HepG2 (cell line): ENCODE data around the gene TOMM22.

Experiments used
- ATF7 ChIP-seq, 2 experiments: fragments of 450-650 bp in 1 of 2; sonication (generic) in 1 of 2; formaldehyde crosslinking in 1 of 2; IDR thresholded peaks; 2 replicates each; pipeline versions ENCODE4 v1.4.0 to v1.6.1; 2016 to 2020; ENCODE audit warnings: antibody characterized with exemption in 1 of 2, mild to moderate bottlenecking in 1 of 2, missing genetic modification reagents in 1 of 2
- BRF2 ChIP-seq: sonication (generic); formaldehyde crosslinking; IDR thresholded peaks from 2 replicates; pipeline ENCODE4 v1.8.1; 2022; ENCODE audit warnings: mild to moderate bottlenecking, missing genetic modification reagents
- EP300 ChIP-seq, 3 experiments: sonication (generic) in 1 of 3; formaldehyde crosslinking in 1 of 3; IDR thresholded peaks; 2 replicates each; pipeline versions ENCODE4 v1.5.1 to v1.6.1; 2011 to 2020; ENCODE audit warnings: low read depth in 2 of 3, low read length in 2 of 3, borderline replicate concordance in 1 of 3, improper control_type of control experiment in 1 of 3, mild to moderate bottlenecking in 1 of 3, missing genetic modification reagents in 1 of 3, moderate library complexity in 1 of 3
- MXI1 ChIP-seq: IDR thresholded peaks from 3 replicates; pipeline ENCODE4 v1.6.1; 2012; ENCODE audit warnings: low read depth, low read length, inconsistent platforms, borderline replicate concordance
- RBM22 ChIP-seq: fragments of 200-400 bp; formaldehyde crosslinking; optimal IDR thresholded peaks from 2 replicates; pipeline ENCODE3; 2017; ENCODE audit warnings: mild to moderate bottlenecking, low read length, moderate library complexity
- RFX5 ChIP-seq: IDR thresholded peaks from 2 replicates; pipeline ENCODE4 v1.6.1; 2011; ENCODE audit warnings: low read depth, low read length, improper control_type of control experiment
- SMARCC2 ChIP-seq: fragments of 450-650 bp; IDR thresholded peaks from 2 replicates; pipeline ENCODE4 v1.6.1; 2017; ENCODE audit warnings: antibody characterized with exemption, mild to moderate bottlenecking
- SP1 ChIP-seq, 2 experiments: fragments of 450-650 bp in 1 of 2; sonication (generic) in 1 of 2; formaldehyde crosslinking in 1 of 2; IDR thresholded peaks; 2 replicates each; pipeline versions ENCODE4 v1.4.0 to v1.6.1; 2016 to 2020; ENCODE audit warnings: missing genetic modification reagents in 1 of 2
- ZBTB1 ChIP-seq: sonication (generic); formaldehyde crosslinking; IDR thresholded peaks from 2 replicates; pipeline ENCODE4 v1.4.0; 2020; ENCODE audit warnings: missing genetic modification reagents, borderline replicate concordance
- TF ChIP-seq, protein P1 (sequence below): sonication (generic); formaldehyde crosslinking; IDR thresholded peaks from 2 replicates; pipeline ENCODE4 v1.5.0; 2020; ENCODE audit warnings: mild to moderate bottlenecking, missing genetic modification reagents, moderate library complexity
- TF ChIP-seq, protein P2 (sequence below): sonication (generic); formaldehyde crosslinking; IDR thresholded peaks from 2 replicates; pipeline ENCODE4 v1.5.1; 2020; ENCODE audit warnings: mild to moderate bottlenecking, missing genetic modification reagents, borderline replicate concordance
- TF ChIP-seq, protein P3 (sequence below): sonication (generic); formaldehyde crosslinking; IDR thresholded peaks from 2 replicates; pipeline ENCODE4 v1.5.0; 2020; ENCODE audit warnings: missing genetic modification reagents

- TF ChIP-seq SMARCC2 (peak; percentile 75; the same call in 1 of the 2 replicates), MXI1 (peak; percentile 63; the same call in 1 of the 3 replicates), RFX5 (peak; percentile 64), SP1 (IDR thresholded peaks at IDR 0.05) (no peak), SP1 (CRISPR knock-in tag; IDR thresholded peaks at IDR 0.05) (peak; percentile 78), ZBTB1 (CRISPR knock-in tag) (no peak), RBM22 (no peak), BRF2 (CRISPR knock-in tag) (no peak), EP300 (IDR thresholded peaks at IDR 0.05; ENCODE audit: low read depth in 2 of 2, low read length in 2 of 2) (no peak), EP300 (CRISPR knock-in tag; IDR thresholded peaks at IDR 0.05; ENCODE audit: borderline replicate concordance) (no peak), ATF7 (IDR thresholded peaks at IDR 0.05) (peak; percentile 98), ATF7 (CRISPR knock-in tag; IDR thresholded peaks at IDR 0.05) (peak; percentile 99)
- TF ChIP-seq, protein P1, sequence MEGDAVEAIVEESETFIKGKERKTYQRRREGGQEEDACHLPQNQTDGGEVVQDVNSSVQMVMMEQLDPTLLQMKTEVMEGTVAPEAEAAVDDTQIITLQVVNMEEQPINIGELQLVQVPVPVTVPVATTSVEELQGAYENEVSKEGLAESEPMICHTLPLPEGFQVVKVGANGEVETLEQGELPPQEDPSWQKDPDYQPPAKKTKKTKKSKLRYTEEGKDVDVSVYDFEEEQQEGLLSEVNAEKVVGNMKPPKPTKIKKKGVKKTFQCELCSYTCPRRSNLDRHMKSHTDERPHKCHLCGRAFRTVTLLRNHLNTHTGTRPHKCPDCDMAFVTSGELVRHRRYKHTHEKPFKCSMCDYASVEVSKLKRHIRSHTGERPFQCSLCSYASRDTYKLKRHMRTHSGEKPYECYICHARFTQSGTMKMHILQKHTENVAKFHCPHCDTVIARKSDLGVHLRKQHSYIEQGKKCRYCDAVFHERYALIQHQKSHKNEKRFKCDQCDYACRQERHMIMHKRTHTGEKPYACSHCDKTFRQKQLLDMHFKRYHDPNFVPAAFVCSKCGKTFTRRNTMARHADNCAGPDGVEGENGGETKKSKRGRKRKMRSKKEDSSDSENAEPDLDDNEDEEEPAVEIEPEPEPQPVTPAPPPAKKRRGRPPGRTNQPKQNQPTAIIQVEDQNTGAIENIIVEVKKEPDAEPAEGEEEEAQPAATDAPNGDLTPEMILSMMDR (CRISPR knock-in tag), result peak; percentile 38
- TF ChIP-seq, protein P2, sequence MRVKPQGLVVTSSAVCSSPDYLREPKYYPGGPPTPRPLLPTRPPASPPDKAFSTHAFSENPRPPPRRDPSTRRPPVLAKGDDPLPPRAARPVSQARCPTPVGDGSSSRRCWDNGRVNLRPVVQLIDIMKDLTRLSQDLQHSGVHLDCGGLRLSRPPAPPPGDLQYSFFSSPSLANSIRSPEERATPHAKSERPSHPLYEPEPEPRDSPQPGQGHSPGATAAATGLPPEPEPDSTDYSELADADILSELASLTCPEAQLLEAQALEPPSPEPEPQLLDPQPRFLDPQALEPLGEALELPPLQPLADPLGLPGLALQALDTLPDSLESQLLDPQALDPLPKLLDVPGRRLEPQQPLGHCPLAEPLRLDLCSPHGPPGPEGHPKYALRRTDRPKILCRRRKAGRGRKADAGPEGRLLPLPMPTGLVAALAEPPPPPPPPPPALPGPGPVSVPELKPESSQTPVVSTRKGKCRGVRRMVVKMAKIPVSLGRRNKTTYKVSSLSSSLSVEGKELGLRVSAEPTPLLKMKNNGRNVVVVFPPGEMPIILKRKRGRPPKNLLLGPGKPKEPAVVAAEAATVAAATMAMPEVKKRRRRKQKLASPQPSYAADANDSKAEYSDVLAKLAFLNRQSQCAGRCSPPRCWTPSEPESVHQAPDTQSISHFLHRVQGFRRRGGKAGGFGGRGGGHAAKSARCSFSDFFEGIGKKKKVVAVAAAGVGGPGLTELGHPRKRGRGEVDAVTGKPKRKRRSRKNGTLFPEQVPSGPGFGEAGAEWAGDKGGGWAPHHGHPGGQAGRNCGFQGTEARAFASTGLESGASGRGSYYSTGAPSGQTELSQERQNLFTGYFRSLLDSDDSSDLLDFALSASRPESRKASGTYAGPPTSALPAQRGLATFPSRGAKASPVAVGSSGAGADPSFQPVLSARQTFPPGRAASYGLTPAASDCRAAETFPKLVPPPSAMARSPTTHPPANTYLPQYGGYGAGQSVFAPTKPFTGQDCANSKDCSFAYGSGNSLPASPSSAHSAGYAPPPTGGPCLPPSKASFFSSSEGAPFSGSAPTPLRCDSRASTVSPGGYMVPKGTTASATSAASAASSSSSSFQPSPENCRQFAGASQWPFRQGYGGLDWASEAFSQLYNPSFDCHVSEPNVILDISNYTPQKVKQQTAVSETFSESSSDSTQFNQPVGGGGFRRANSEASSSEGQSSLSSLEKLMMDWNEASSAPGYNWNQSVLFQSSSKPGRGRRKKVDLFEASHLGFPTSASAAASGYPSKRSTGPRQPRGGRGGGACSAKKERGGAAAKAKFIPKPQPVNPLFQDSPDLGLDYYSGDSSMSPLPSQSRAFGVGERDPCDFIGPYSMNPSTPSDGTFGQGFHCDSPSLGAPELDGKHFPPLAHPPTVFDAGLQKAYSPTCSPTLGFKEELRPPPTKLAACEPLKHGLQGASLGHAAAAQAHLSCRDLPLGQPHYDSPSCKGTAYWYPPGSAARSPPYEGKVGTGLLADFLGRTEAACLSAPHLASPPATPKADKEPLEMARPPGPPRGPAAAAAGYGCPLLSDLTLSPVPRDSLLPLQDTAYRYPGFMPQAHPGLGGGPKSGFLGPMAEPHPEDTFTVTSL (CRISPR knock-in tag), result no peak
- TF ChIP-seq, protein P3, sequence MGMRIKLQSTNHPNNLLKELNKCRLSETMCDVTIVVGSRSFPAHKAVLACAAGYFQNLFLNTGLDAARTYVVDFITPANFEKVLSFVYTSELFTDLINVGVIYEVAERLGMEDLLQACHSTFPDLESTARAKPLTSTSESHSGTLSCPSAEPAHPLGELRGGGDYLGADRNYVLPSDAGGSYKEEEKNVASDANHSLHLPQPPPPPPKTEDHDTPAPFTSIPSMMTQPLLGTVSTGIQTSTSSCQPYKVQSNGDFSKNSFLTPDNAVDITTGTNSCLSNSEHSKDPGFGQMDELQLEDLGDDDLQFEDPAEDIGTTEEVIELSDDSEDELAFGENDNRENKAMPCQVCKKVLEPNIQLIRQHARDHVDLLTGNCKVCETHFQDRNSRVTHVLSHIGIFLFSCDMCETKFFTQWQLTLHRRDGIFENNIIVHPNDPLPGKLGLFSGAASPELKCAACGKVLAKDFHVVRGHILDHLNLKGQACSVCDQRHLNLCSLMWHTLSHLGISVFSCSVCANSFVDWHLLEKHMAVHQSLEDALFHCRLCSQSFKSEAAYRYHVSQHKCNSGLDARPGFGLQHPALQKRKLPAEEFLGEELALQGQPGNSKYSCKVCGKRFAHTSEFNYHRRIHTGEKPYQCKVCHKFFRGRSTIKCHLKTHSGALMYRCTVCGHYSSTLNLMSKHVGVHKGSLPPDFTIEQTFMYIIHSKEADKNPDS (CRISPR knock-in tag), result no peak
These were observed 19.3 kb downstream of the TOMM22 start, which contains the start of gene JOSD1 for GRCh38 chr22:38700789-38701628.
